Skeletal muscle satellite cell (primary cell): ENCODE data around the gene SNRNP25.

Experiments used
- H3K27me3 ChIP-seq: 2 replicates; pipeline ENCODE4 v1.7.0; 2013; ENCODE audit warnings: low read length; ENCODE audit not compliant: control insufficient read depth, insufficient read depth
- H3K36me3 ChIP-seq: 2 replicates; pipeline ENCODE4 v1.7.0; 2013; ENCODE audit warnings: mild to moderate bottlenecking, control low read depth, low read length; ENCODE audit not compliant: insufficient read depth
- H3K4me1 ChIP-seq: 2 replicates; pipeline ENCODE4 v1.7.0; 2013; ENCODE audit warnings: low read length; ENCODE audit not compliant: control insufficient read depth, insufficient read depth
- H3K4me2 ChIP-seq: 2 replicates; pipeline ENCODE4 v1.7.0; 2013; ENCODE audit warnings: mild to moderate bottlenecking, low read length
- H3K4me3 ChIP-seq: 2 replicates; pipeline ENCODE4 v1.7.0; 2013; ENCODE audit warnings: low read length
- H3K9ac ChIP-seq: 2 replicates; pipeline ENCODE4 v1.7.0; 2013; ENCODE audit warnings: mild to moderate bottlenecking, low read depth, low read length, moderate library complexity
- H3K9me3 ChIP-seq: replicated peaks from 2 replicates; pipeline ENCODE4 v1.7.0; 2013; ENCODE audit warnings: mild to moderate bottlenecking, control low read depth, low read length

Gene SNRNP25

GRCh38 chr16:60166-60565 lies 6.5 kb downstream of the SNRNP25 start:
- no peaks in the 10 kb centered on the region for H3K9me3 ChIP-seq
- H3K36me3 ChIP-seq, result peaks cover 94% of the 10 kb centered on the region

GRCh38 chr16:60929-61878 lies 7.6 kb downstream of the SNRNP25 start:
- Histone ChIP-seq H3K4me3 (no peak overlapping the region), H3K4me2 (no peak overlapping the region), H3K4me1 (peaks cover 5% of the 10 kb centered on the region), H3K36me3 (peaks cover 84% of the 10 kb centered on the region), H3K27me3 (no peaks in the 10 kb centered on the region), H3K9ac (no peak overlapping the region), H3K9me3 (no peaks in the 10 kb centered on the region)

More at GRCh38 chr16:60166-60565, 6.5 kb downstream of the SNRNP25 start:
- Histone ChIP-seq H3K4me1 (no peaks in the 10 kb centered on the region), H3K27me3 (no peaks in the 10 kb centered on the region), H3K4me2 (no peak overlapping the region), H3K9ac (no peak overlapping the region), H3K4me3 (no peak overlapping the region)

GRCh38 chr16:61879-62281 lies 8.3 kb downstream of the SNRNP25 start:
- no peaks in the 10 kb centered on the region for H3K9me3 ChIP-seq
- H3K36me3 ChIP-seq, result peaks cover 79% of the 10 kb centered on the region
- peaks cover 8% of the 10 kb centered on the region for H3K4me1 ChIP-seq
- no peak overlapping the region for H3K4me2 ChIP-seq
- no peaks in the 10 kb centered on the region for H3K27me3 ChIP-seq
- no peak overlapping the region for H3K4me3 ChIP-seq
- H3K9ac ChIP-seq, result no peak overlapping the region

DNA sequence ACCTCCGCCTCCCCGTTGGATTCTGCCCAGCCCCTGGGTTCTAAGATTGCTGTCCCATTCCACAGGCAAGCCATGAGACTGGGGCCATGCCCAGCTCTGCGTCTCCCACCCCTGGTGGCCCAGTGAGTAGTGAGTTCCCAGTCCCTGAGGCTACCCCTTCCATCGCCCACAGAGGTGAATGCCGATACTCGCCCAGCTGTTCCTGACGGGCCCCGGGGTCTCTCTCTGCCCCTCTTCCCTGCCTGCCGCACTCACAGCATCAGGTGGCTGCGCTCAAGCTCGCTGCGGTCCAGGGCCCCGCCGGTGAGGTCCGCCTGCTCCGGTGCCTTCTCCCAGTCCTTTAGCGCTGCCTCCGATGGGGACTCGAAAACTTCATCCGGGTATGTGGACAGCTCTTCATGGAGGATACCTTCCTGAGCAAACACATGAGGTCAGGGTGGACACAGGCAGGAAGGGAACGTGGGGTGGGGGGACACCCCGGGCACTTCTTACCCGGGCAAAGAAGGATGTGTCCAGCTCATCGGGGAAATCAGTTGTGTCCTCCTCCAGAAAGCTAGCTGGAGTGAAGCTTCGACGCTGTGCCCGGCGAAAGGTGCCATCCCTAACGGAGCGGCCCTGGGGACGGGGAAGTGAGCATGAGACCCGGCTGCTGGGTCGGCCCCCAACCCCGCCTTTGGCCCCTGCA lies 8.8 kb downstream of the SNRNP25 start:
- no peak overlapping the region for H3K9ac ChIP-seq
- no peak overlapping the region for H3K4me2 ChIP-seq
- no peaks in the 10 kb centered on the region for H3K27me3 ChIP-seq
- peaks cover 79% of the 10 kb centered on the region for H3K36me3 ChIP-seq
- no peaks in the 10 kb centered on the region for H3K9me3 ChIP-seq
- H3K4me1 ChIP-seq, result peaks cover 9% of the 10 kb centered on the region
- H3K4me3 ChIP-seq, result no peak overlapping the region

DNA sequence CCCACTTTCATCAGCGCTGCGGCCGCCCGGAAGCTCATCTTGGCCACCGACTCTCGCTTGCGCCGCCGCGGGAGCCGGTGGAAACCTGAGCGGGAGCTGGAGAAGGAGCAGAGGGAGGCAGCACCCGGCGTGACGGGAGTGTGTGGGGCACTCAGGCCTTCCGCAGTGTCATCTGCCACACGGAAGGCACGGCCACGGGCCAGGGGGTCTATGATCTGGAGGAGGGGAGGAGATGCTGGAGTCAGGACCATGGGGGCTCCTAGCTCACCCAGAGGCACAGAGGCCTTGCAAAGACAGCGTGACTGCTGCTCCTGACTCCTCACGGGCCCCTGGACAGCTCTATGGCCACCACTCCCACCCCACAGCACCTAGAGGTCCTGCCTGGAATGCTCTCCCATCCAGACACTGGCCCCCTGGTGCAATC lies 9.4 kb downstream of the SNRNP25 start:
- peaks cover 14% of the 10 kb centered on the region for H3K4me1 ChIP-seq
- no peaks in the 10 kb centered on the region for H3K27me3 ChIP-seq
- no peak overlapping the region for H3K9ac ChIP-seq
- H3K4me2 ChIP-seq, result no peak overlapping the region
- H3K36me3 ChIP-seq, result peaks cover 77% of the 10 kb centered on the region
- H3K9me3 ChIP-seq, result no peaks in the 10 kb centered on the region
- H3K4me3 ChIP-seq, result no peak overlapping the region

- Histone ChIP-seq H3K9me3 (no peaks in the 10 kb centered on the region), H3K4me3 (no peak overlapping the region), H3K27me3 (no peaks in the 10 kb centered on the region), H3K9ac (no peak overlapping the region), H3K4me1 (peaks cover 19% of the 10 kb centered on the region), H3K36me3 (peaks cover 72% of the 10 kb centered on the region), H3K4me2 (no peak overlapping the region)
Observed at GRCh38 chr16:63466-63865, 9.8 kb downstream of the SNRNP25 start.

DNA sequence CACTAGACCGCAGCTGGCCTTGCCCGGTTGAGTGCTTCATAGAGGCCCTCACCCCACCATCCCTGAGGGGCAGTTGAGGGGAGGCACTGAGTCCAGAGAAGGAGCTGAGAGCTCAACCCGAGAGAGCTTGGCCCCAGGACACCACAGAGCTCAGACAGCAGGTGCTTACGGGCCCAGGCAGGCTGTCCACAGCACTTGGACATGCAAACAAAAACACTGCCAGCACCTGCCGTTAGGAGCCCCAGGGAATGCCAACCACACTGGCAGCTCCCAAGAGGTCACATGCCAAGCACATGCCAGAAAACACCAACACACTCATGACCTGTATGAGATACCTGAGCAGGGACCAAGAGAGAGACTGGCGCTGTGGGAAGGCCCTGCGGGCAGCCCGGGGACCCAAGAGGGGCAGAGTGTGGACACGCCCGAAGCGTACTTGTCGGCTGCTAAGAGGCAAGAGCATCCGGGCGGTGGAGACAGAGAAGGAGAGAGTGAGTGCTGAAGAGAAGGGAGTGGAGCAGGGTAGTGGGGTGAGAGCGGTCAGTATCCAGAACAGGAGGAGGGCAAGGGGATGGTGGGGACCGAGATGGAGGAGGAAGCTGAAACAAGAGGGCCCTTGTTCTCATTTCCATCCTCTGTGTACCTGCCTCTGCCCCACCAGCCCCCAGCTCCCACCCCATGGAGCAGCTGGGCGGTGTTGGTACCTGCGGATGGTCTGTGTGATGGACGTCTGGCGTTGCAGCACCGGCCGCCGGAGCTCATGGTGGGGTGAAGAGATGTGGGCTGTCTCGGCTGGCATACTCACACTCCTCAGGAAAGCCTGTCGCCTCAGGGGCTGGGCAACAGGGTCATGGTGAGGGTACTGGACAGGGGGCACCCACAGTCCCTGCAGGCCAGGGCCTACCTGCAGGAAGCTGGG lies 10.6 kb downstream of the SNRNP25 start:
- Histone ChIP-seq H3K27me3 (no peaks in the 10 kb centered on the region), H3K4me3 (no peak overlapping the region), H3K9me3 (no peaks in the 10 kb centered on the region), H3K9ac (no peak overlapping the region), H3K4me2 (no peak overlapping the region), H3K4me1 (peaks cover 27% of the 10 kb centered on the region), H3K36me3 (peaks cover 64% of the 10 kb centered on the region)

DNA sequence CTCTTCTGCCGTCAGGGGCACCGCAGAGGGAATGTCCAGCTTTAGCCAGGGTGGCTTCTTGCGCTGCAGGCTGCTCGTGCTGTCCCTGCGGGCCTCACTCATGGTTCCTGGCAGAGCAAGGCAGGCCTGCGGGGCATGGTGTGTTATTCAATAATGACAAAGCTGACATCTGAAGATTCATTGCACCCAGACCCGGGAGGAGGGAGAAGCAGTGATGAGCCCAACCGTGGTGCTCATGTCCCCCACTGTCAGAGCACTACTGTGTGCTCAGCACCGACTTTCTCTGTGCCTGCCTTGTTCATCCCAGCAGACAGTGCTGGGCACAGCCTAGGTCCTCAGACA lies 11.3 kb downstream of the SNRNP25 start:
- Histone ChIP-seq H3K9ac (no peak overlapping the region), H3K4me3 (no peak overlapping the region), H3K4me2 (no peak overlapping the region), H3K4me1 (peaks cover 33% of the 10 kb centered on the region), H3K9me3 (no peaks in the 10 kb centered on the region), H3K27me3 (no peaks in the 10 kb centered on the region), H3K36me3 (peaks cover 58% of the 10 kb centered on the region)

DNA sequence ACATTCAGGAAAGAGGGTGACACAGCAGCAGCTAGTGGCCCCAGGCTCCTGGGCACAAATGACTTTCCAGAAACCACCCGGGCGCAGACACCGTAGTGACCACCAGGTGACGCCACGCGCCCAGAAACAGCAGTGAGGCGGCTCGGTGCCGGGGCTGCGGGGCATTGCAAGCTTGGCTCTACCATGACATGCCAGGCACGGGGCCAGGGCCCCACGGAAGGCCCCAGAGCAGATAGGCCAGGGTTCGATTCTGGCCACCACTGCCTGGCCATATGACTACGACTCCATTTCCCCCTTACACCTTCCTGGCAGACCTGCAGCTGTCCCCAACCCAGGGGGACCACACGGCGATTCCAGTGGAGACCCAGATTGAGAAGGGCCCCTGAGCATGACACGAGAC lies 12.1 kb downstream of the SNRNP25 start:
- Histone ChIP-seq H3K4me3 (no peak overlapping the region), H3K36me3 (peaks cover 49% of the 10 kb centered on the region), H3K4me2 (no peak overlapping the region), H3K27me3 (no peaks in the 10 kb centered on the region), H3K9ac (no peak overlapping the region), H3K9me3 (no peaks in the 10 kb centered on the region), H3K4me1 (peaks cover 42% of the 10 kb centered on the region)

DNA sequence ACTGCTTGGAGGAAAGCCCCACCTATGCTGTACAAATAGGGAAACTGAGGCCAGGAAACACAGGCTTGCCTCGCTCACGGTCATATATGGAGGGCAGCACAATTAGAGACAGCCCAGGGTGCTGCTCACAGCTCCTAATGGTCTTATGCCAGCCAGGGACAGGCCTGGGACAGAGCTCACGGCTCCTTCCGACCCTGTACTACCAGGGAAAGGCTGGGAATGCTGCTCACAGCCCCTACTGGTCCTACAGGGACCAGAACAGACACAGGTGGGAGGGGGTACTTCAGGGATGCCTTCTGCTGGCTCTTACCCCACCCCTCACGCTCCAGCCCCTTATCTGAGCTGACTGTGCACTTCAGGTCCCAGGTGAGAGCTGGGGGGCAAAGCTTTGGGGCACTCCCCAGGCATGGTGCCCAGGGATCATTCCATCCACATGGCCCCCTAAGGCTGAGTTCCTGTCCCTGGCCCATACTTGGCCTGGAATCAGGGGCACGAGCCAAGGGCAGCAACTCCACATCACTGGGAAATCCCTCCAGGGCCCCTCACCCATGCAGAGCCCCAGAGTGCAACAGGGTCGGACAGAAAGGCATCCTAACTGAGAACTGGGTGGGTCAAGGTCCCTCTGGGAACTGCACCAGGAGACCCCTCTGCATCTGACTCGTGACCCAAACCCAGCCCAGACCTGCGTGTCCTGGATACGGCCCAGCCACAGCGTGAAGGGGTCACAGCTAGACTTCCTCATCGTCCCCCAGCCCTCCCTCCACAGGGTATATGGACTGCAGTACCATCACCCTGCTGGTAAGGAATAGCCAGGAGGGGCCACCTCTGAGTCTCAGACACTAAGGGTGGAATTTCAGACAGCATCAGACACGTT lies 12.9 kb downstream of the SNRNP25 start:
- Histone ChIP-seq H3K27me3 (no peaks in the 10 kb centered on the region), H3K9ac (no peak overlapping the region), H3K4me1 (peaks cover 47% of the 10 kb centered on the region), H3K4me3 (no peak overlapping the region), H3K36me3 (peaks cover 46% of the 10 kb centered on the region), H3K4me2 (no peak overlapping the region), H3K9me3 (no peaks in the 10 kb centered on the region)
